Activated CD4-positive, alpha-beta T cell treated with anti-CD3 and anti-CD28 coated beads, Interleukin-2, amount 50 U/mL, for 48 hours (primary cell): ENCODE results near the gene ST6GALNAC3.
"Not testable (repeated sequence)": the region's sequence is repeated elsewhere in the genome, so short reads cannot be mapped to it uniquely, and the experiment has no call there.

Experiments
- DNase-seq, 2 experiments: peaks; one replicate each; pipeline ENCODE4 v3.0.0-alpha.2; 2020

The ST6GALNAC3 gene

GRCh38 chr1:76074321-76075187 lies at the start of gene ST6GALNAC3:
Gene ST6GALNAC3, plus strand, starts transcription at chr1:76074746.
- DNase-seq = peak; percentile 72 to 73

DNA sequence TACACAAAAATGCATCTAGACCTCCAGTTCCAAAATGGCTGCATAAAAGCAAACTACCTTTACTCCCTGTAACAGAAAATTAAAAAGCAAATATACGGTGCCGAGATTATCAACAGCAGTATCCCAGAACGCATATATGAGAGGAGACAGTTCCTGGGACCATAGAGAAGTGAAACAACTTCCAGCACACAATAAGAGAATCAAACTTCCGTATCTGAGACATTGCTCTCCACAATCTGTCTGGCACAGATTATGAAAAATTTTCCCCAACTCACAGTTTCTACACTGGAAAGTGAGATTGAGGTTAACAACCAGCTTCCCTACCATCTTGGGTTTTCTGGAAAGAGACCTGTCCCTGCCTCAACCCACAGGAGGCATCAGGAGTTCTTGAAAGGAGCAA lies 47.2 kb upstream of the ST6GALNAC3 start:
- no peak for DNase-seq

DNA sequence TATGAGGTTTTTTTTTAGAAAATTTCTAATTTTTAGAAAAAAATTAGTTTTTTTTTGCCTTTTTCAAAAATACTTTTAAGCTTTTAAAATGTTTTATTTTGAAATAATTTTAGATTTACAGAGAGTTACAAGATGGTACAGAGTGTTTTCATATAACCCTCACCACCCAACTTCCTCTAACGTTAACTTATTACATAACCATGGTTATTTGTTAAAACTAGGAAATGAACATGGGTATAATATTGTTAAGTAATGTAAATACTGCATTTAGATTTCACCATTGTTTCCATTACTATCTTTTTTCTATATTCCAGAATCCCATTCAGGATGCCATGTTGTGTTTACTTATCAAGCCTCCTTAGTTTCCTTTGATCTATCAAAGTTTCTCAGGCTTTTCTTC lies 45.2 kb upstream of the ST6GALNAC3 start:
- no peak for DNase-seq

- DNase-seq = no peak
These were observed 43.0 kb upstream of the ST6GALNAC3 start for GRCh38 chr1:76031496-76031895.

GRCh38 chr1:76033800-76034475 lies 40.6 kb upstream of the ST6GALNAC3 start:
- no peak for DNase-seq

DNA sequence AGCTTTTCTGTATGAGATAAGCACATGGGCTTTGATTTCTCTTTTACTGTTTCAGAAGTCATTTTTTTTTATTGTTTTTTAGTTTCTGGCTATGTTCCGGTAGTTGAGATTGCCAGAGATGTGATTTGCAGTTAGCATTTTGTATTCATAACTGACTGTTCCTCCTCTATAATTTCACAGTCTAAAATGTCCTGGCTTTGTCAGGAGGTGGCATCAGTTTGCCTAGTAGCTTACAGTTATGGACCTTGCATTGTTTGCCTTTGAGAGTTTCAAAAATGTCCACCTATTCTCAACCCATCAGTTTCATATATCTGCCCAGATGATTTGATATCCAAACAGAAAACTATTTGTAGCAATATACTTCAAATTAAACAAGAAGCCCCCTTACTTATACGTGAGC lies 39.5 kb upstream of the ST6GALNAC3 start:
- no peak for DNase-seq

- no peak for DNase-seq
These were observed 37.2 kb upstream of the ST6GALNAC3 start for GRCh38 chr1:76037324-76037723.

DNA sequence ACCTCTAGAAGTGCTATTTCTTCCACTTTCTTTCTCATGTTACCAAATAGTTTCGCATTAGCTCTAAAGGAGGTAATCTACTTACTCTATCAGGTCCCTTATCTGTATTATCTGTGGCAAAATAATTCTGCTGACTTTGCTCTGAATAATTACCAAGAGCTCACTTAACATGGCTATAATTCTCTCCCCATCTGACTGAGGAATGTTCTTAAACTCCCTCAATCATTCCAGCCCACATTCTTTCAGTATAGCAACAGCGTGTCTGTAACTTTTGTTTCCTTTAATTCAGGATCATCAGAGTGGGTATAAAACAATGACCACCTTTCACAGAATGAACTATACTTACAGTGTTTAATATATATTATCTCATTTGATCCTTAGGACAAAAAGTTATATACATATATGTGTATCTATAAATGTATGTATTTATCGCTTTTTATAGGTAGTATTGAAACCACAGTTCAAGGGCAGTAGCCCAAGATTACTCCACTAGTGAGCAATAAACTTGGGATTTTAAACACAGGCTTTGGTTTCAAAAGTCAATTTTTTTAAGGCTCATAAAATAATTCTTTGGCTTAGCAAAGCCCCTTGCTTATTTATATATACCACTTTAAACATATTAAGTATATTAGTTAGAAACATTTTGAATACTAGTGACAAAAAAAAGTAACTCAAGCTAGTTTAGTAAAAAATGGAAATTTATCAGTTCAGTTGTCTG lies 36.1 kb upstream of the ST6GALNAC3 start:
- no peak for DNase-seq

DNA sequence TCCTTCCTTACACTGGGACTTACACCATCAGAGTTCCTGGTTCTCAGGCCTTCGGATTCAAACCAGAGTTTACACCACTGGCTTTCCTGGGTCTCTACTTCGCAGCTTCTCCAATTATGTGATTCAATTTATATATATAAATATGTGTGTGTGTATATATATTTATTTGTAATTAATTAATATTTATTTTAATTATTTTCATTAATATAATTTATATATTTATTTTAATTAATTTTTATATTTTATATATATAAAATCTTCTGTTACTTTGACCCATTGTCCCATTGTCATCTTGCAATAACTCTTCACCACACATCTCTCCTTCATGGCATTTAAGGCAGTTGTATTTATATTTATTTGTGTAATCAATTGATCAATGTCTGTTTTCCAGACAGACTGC lies 28.4 kb upstream of the ST6GALNAC3 start:
- DNase-seq = no peak

DNA sequence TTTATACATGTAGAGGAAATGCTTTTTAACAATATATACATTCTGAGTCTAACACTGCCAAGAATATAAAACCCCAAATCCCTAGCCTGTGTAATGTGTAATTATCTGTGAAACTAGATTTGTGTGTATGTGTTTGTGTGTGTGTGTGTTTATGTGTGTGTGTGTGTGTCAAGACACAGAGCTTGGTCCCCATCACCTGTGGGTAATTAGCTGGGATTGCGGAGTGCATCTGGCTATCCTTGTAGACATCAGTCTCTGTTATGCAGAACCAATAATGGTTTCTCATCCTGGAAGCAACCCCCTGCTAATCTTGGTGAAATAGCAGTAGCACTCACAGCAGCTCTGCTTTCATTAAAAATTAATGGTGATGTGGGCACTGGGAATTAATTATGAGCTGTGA lies 26.3 kb upstream of the ST6GALNAC3 start:
- DNase-seq = no peak

GRCh38 chr1:76048926-76049325 lies 25.6 kb upstream of the ST6GALNAC3 start:
- DNase-seq = no peak

GRCh38 chr1:76049498-76049897 lies 25.0 kb upstream of the ST6GALNAC3 start:
- DNase-seq = no peak

- not testable (repeated sequence) for DNase-seq
These were observed 24.5 kb upstream of the ST6GALNAC3 start for GRCh38 chr1:76050073-76050472.

DNA sequence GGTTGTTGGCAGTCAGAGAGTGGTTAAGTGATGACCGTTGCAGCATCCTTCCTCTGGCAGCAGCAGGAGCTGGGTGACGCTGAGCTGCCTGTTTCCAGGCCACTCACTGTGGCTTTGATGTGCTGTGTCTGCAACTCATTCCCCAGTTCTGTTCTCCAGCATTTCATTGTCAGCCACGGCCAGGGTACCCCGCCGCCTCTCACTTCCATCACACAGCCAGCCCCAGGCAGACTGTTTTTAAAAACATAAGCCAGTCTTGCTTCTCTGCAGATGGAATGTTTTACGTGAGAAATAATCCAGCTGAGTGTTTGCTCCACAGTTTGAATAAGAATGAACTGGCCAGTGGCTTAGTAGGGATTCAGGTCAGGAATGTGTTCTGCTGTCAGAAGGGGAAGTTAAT lies 21.5 kb upstream of the ST6GALNAC3 start:
- DNase-seq = no peak

DNA sequence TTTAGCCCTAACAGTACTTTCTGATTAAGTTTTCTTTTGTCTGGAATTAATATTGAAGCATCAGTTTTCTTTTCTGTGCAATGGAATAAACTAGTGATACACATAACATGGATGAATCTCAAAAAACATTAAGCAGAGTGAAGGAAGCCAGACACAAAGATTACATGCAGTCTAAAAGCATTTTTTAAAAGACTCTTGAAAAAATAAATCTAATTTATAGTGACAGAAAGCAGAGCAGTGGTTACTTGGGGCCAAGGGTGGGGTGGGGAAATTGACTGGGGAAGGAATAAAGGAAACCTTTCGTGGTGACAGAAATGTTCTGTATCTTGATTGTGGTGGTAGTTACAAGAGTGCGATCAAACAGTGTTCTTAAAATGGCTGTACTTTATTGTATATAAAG lies 20.2 kb upstream of the ST6GALNAC3 start:
- DNase-seq = no peak

DNA sequence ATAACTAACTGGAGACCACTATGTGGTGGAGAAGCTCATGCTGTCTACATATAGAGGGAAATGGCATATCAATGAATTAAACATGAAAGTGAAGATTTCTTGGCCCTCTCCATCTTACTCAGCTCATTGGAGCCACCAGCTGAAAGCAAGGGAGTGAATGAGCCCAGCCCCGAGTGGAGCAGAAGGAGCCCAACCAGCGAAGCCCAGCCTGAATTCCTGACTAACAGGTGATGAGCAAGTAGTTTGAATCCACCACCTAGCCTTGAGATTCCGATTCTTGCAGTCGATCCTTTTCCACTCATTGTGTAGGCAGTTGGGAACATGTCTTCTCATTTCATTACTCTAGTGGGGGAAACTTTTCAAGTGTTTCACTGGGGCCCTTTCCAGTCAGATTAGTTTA lies 18.6 kb upstream of the ST6GALNAC3 start:
- no peak for DNase-seq

GRCh38 chr1:76059451-76059850 lies 15.1 kb upstream of the ST6GALNAC3 start:
- DNase-seq = no peak

- no peak for DNase-seq
These were observed 9.3 kb upstream of the ST6GALNAC3 start for GRCh38 chr1:76065270-76065669.

DNA sequence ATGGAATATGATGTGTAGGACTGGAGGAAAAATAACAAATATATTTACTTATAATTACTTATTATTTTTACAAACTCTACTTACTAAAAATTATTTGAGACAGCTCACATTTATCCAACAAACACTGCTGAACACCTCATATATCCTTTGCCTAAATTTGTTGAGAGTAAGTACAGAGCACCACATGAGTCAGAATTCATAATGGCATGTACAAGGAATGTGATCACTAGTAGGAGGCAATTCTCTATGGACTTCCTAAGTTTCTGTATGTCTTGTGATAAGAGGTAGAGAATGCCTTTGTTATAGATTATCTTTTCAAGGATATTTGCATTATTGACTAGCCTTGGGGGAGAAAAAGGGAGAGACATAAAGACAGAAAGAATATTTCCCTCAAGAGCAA lies 8.2 kb upstream of the ST6GALNAC3 start:
- no peak for DNase-seq

DNA sequence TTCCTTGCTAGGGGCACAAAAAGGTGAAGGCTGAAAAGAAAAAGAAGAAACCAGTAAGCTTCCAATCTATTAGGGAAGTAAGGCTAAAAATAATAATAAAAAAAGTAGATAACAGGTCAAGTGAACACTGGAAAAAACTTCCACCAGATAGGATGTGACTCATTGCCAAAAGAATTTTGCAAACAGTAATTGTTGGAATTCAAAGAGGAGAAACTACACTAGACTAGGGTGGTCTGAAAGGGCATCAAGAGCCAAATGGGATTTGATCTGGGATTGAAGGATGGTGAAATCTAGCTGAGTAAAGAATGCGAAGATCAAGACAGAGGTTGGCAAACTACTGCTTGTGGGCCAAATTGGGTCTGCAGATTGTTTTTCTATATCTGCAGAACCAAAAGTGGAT lies 6.0 kb upstream of the ST6GALNAC3 start:
- no peak for DNase-seq

DNA sequence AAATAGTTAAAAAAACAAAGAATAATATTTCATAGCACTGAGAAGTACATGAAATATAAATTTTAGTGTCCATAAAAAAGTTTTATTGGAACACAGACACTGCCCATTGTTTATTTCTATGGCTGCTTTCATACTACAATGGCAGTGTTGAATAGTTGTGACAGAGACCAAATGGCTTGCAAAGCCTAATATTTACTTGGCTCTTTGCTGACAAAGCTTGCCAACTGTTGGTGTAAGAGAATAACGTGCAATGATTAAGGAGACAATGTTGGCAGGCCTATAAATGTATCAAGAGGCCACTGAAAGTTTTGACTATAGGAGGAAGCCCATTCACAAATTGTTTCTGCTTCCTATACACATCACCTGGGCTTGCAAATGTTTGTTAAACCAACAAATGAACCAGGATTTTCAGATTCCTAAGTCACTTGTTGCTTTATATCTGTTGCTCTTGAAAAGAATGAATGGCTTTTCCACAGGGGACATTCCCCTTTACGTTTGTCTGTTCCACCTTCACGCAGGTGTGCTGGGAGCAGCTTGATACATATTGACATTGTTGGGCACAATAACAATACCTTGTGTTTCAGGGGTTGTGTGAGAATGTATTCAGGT lies 5.5 kb upstream of the ST6GALNAC3 start:
- DNase-seq = no peak

GRCh38 chr1:76070538-76070937 lies 4.0 kb upstream of the ST6GALNAC3 start:
- no peak for DNase-seq

DNA sequence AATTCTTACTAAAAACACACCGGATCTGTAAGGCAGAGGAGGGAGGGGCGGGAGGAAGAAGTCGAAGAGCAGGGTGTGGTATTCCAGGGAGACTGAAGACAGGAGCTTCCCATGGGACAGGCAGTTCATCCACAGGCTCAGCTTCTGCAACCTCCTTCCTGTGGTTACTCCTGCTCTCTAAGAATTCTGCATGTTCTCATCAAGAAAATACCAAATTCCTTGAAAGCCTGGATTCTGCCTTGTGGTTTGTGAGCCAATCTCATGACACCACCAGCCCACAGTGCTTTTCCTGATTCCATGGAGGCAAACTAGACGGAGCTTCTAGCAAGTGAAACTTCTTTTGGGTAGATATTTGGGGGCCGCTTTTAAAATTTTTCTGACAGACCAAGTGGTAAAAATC lies 1.1 kb upstream of the ST6GALNAC3 start:
- DNase-seq = no peak

- DNase-seq = no peak
These were observed 593 bp downstream of the ST6GALNAC3 start for GRCh38 chr1:76075188-76075489.
